ENCODE measurements around the gene AMZ1.

DNA sequence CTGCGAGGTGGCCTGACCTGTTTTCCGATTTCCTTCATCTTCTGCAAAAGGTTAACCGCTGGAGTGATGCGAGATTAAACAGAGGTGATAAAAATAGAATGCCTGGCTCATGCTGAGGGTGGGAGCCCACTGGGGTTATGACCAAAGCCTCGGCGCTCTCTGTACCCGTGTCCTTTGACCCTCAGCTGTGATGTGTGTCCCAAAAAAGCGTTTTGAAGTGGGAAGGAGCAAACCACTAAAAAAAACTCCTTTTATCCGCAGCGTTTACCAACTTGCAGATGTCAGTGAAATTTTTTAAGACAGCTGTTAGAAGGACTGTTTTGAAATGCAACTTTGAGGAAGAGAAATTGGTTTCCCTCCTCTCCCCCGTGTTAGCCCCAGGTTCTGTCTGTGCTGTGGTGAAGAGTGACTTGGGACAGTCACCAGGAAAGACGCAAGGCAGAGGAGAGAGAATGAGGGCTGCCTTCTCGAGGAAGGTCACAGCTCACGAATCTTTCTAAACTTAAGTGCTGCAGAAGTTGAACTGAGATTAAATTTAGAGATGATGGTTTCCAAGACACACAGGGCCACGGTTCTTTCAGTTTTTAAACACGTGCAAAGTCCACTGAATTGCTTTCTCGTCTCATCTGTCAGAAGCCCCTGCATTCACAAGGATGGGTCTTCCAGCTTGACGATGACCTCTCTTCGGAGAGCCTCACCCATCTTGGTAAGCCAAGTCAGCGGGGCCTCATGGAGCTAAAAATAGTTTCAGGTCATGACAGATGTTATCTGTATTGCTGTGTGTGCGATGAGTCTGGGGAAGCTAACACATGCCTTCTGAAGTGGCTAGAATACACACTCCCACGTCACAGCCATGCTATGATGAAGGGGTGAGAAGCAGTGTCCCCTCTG is 27.6 kb downstream of the AMZ1 start:
- TF ChIP-seq, protein P1, sequence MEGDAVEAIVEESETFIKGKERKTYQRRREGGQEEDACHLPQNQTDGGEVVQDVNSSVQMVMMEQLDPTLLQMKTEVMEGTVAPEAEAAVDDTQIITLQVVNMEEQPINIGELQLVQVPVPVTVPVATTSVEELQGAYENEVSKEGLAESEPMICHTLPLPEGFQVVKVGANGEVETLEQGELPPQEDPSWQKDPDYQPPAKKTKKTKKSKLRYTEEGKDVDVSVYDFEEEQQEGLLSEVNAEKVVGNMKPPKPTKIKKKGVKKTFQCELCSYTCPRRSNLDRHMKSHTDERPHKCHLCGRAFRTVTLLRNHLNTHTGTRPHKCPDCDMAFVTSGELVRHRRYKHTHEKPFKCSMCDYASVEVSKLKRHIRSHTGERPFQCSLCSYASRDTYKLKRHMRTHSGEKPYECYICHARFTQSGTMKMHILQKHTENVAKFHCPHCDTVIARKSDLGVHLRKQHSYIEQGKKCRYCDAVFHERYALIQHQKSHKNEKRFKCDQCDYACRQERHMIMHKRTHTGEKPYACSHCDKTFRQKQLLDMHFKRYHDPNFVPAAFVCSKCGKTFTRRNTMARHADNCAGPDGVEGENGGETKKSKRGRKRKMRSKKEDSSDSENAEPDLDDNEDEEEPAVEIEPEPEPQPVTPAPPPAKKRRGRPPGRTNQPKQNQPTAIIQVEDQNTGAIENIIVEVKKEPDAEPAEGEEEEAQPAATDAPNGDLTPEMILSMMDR (IDR thresholded peaks at IDR 0.05) = no peak
- no peak for TF ChIP-seq EZH2 (IDR thresholded peaks at IDR 0.05)

All from neural progenitor cell (in vitro differentiated cells).